ENCODE results near the gene EPS8. TPM values are rescaled to one million over a fixed set of nuclear protein-coding genes. Genes with fewer than 3 reads are reported as not detected.

The EPS8 gene
- total RNA-seq, 1 experiment from 2014 or later = 97.5 TPM

DNA sequence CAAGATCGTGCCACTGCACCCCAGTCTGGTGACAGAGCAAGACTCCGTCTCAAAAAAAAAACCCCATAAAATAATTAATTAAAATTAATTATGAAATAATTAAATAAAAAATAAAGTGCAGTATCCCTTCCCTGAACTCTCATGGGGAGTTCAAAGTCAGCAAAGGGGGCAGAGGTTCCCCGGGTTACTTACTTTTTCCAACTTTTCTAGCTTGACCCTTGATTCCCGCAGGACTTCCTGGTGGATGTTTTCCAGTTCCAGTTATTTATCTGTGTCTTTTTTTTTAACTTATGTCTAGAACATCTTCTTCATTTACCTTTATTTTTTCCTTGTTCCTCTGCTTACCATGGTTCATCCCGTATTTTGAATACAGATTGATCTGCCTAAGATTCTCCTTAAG, 197.4 kb downstream of the EPS8 start:
- intact Hi-C loops (cut with micrococcal nuclease; ENCODE audit: unreplicated experiment) = loop anchor here (2.0 to 5.0 kb wide), 3 partner anchors 37 to 195 kb away; partner anchors contain the start of gene EPS8
- Mint-ChIP-seq H3K4me1 (ENCODE audit: low read depth, unreplicated experiment) (peaks cover 21% of the 10 kb centered on the region), H3K27ac (ENCODE audit: unreplicated experiment) (no peak overlapping the region), H3K4me3 (ENCODE audit: low read depth, unreplicated experiment) (no peak overlapping the region), H3K36me3 (ENCODE audit: insufficient read depth, unreplicated experiment) (peaks cover 5% of the 10 kb centered on the region), H3K9me3 (ENCODE audit: low read depth, unreplicated experiment) (no peaks in the 10 kb centered on the region), H3K27me3 (ENCODE audit: unreplicated experiment) (no peaks in the 10 kb centered on the region)
- TF ChIP-seq, protein P1, sequence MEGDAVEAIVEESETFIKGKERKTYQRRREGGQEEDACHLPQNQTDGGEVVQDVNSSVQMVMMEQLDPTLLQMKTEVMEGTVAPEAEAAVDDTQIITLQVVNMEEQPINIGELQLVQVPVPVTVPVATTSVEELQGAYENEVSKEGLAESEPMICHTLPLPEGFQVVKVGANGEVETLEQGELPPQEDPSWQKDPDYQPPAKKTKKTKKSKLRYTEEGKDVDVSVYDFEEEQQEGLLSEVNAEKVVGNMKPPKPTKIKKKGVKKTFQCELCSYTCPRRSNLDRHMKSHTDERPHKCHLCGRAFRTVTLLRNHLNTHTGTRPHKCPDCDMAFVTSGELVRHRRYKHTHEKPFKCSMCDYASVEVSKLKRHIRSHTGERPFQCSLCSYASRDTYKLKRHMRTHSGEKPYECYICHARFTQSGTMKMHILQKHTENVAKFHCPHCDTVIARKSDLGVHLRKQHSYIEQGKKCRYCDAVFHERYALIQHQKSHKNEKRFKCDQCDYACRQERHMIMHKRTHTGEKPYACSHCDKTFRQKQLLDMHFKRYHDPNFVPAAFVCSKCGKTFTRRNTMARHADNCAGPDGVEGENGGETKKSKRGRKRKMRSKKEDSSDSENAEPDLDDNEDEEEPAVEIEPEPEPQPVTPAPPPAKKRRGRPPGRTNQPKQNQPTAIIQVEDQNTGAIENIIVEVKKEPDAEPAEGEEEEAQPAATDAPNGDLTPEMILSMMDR (IDR thresholded peaks at IDR 0.05; ENCODE audit: unreplicated experiment) = no peak
- DNase-seq = no peak
- CTCF ChIA-PET = no interaction called here
- BruUV-seq (replicated peaks) = no TSS peak

DNA sequence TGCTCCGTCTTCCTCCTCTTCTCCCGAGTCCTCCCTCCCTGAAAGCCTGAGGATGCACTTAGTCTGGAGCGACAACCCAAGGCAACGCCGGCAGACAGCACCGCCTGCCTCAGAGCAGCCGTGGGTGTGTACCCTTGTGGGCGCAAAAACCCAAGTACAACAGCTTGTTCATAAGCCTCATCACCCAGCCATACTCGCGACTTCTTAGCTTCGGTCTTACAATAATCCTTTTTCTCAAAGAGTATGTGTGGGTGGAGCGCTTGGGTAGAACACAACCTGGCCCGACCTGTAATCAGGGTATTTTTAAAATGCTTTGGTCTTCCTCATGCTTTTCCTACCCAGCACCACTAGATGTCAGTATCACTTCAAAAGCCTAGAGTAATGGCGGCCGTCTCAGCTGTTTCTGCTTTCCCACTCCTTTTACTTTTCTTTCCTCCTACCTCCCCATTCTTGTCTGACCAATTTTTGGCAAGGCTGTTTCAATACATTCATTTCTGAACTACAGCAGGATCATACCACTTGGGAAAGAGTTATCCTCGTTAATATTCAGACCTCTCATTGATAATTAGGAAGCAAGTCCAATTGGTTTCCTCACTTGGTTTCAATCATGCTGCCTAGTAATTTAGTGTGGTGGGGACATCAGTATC, 198.9 kb downstream of the EPS8 start:
- TF ChIP-seq, protein P1 (IDR thresholded peaks at IDR 0.05; ENCODE audit: unreplicated experiment) = peak; percentile 78
- Mint-ChIP-seq H3K27ac (ENCODE audit: unreplicated experiment) (peak overlapping the region; percentile 83), H3K36me3 (ENCODE audit: insufficient read depth, unreplicated experiment) (peaks cover 5% of the 10 kb centered on the region), H3K4me1 (ENCODE audit: low read depth, unreplicated experiment) (peaks cover 21% of the 10 kb centered on the region), H3K27me3 (ENCODE audit: unreplicated experiment) (no peaks in the 10 kb centered on the region), H3K9me3 (ENCODE audit: low read depth, unreplicated experiment) (no peaks in the 10 kb centered on the region), H3K4me3 (ENCODE audit: low read depth, unreplicated experiment) (peak overlapping the region; percentile 80)
- no TSS peak for BruUV-seq (replicated peaks)
- CTCF ChIA-PET = interaction anchor here (1.0 to 1.6 kb wide), 4 partner anchors 9 to 266 kb away, joined by 3 to 12 read pairs (median 6); no protein-coding TSS in a partner anchor
- peak; percentile 49 for DNase-seq
- intact Hi-C loops (cut with micrococcal nuclease; ENCODE audit: unreplicated experiment) = loop anchor here (1.0 to 5.0 kb wide), 4 partner anchors 38 to 266 kb away; partner anchors contain the start of gene EPS8

DNA sequence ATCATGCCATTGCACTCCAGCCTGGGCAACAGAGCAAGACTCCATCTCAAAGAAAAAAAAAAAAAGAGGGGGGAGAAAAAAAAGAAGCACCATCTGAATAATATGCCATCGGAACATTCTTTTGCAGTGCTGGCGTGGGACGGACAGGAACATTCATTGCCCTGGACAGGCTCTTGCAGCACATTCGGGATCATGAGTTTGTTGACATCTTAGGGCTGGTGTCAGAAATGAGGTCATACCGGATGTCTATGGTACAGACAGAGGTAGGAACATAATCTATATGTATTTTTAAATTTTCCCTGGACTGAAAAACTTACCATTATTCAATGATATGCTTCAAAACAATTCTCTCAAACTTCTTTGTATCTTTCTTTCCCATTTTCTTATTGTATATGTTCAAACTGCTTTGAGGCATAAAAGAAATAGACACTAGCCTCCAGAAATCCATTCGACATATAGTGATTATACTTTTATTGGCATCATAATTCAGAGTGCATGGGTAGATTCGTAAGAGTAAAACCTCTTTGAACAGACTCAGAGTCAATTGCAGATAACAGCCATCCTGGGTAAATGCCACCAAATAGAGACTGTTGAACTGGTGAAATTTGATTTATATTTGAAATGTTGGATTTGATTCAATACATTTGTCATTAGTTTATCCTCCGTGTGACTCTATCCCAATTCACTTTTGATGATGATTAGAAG, 199.7 kb downstream of the EPS8 start:
- CTCF ChIA-PET = interaction anchor here (1.6 kb wide), 2 partner anchors 190 to 267 kb away, joined by 3 to 12 read pairs; no protein-coding TSS in a partner anchor
- H3K27me3 Mint-ChIP-seq (ENCODE audit: unreplicated experiment) = no peaks in the 10 kb centered on the region
- TF ChIP-seq, protein P1 (IDR thresholded peaks at IDR 0.05; ENCODE audit: unreplicated experiment) = no peak
- peaks cover 21% of the 10 kb centered on the region for H3K4me1 Mint-ChIP-seq (ENCODE audit: low read depth, unreplicated experiment)
- H3K9me3 Mint-ChIP-seq (ENCODE audit: low read depth, unreplicated experiment) = no peaks in the 10 kb centered on the region
- no peak overlapping the region for H3K27ac Mint-ChIP-seq (ENCODE audit: unreplicated experiment)
- intact Hi-C loops (cut with micrococcal nuclease; ENCODE audit: unreplicated experiment) = loop anchor here (1.0 to 5.0 kb wide), 4 partner anchors 39 to 267 kb away; partner anchors contain the start of gene EPS8
- no TSS peak for BruUV-seq (replicated peaks)
- no peak for DNase-seq
- H3K36me3 Mint-ChIP-seq (ENCODE audit: insufficient read depth, unreplicated experiment) = peaks cover 5% of the 10 kb centered on the region
- peak overlapping the region; percentile 80 for H3K4me3 Mint-ChIP-seq (ENCODE audit: low read depth, unreplicated experiment)

DNA sequence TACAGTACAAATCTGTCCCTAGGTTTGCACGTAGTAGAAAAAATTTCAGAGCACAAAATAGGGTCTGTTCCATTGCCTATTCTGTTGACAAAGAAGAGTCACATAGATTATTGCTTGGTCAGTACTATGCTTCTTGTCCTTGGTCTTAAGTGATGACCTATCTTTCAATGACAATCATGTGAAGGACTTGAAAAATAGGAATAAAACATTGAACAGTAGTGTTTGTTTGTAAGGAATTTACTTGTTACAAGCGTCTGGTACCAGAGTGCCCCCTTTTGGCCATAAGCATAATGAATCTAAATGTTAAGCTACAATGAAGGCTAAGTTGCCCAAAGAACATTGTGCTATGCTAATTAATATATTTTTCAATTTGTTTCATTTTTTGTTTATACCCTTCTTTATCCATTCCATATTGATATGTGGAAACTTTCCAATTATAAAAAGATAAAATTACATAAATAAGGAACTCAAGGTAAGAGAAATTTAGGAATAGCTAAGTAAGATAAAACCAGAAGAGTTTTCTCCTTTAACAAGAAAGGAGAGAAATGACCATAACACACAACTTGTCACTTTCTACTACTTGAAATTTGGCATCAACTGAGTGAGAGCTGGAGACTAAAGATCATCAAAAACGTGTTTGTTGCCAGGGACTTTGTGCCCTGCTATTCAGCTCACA, 204.7 kb downstream of the EPS8 start:
- CTCF ChIA-PET = interaction anchor here (0.6 to 1.4 kb wide), 16 partner anchors 10 to 1970 kb away, joined by 3 to 55 read pairs (median 4); no protein-coding TSS in a partner anchor
- H3K4me3 Mint-ChIP-seq (ENCODE audit: low read depth, unreplicated experiment) = no peak overlapping the region
- no peaks in the 10 kb centered on the region for H3K9me3 Mint-ChIP-seq (ENCODE audit: low read depth, unreplicated experiment)
- no peaks in the 10 kb centered on the region for H3K36me3 Mint-ChIP-seq (ENCODE audit: insufficient read depth, unreplicated experiment)
- no TSS peak for BruUV-seq (replicated peaks)
- no peak overlapping the region for H3K27ac Mint-ChIP-seq (ENCODE audit: unreplicated experiment)
- peak; percentile 19 for DNase-seq
- no peaks in the 10 kb centered on the region for H3K27me3 Mint-ChIP-seq (ENCODE audit: unreplicated experiment)
- TF ChIP-seq, protein P1 (IDR thresholded peaks at IDR 0.05; ENCODE audit: unreplicated experiment) = peak; percentile 21
- intact Hi-C loops (cut with micrococcal nuclease; ENCODE audit: unreplicated experiment) = loop anchor here (1.0 kb wide), 1 partner anchor 52 kb away; no protein-coding TSS in a partner anchor
- H3K4me1 Mint-ChIP-seq (ENCODE audit: low read depth, unreplicated experiment) = no peaks in the 10 kb centered on the region

Data from Calu3 (cell line).